ENCODE data around the gene HDAC4.

HDAC4 gene

DNA sequence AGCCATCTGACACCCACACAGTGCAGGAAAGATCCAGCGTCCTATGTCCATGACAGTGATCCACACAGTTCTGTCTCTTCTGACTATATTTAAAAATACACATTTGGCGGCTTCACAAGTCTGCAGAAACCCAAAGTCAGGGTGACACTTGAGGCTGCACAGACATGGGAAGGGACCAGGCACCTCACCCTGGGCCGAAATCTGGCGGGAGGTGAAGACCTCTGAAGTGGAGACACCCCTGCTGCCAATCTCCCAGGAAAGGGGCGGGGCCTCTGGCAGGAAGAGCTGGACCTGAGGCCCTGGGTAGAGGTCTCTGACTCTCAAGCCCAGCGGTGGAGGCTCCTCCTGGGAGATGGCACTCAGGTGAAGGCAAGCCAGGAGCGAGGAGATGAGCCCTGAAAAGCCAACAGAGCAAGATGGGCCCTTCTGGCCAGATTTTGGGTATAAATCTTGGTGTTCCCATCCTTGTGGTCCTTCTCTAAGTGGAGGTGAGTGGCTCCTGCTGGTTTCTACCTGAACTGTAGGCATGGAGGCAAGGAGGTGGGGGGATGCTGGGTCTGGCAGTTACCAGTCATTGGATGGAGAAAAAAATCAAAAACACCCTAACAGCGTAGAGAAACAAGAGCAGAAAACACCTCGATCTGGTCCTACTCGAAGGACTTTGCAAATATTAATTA is 248.4 kb downstream of the HDAC4 start:
- DNase-seq (ENCODE audit: low read depth) = no peak

GRCh38 chr2:239151201-239152131 is 249.4 kb downstream of the HDAC4 start:
- DNase-seq (ENCODE audit: low read depth) = no peak

DNA sequence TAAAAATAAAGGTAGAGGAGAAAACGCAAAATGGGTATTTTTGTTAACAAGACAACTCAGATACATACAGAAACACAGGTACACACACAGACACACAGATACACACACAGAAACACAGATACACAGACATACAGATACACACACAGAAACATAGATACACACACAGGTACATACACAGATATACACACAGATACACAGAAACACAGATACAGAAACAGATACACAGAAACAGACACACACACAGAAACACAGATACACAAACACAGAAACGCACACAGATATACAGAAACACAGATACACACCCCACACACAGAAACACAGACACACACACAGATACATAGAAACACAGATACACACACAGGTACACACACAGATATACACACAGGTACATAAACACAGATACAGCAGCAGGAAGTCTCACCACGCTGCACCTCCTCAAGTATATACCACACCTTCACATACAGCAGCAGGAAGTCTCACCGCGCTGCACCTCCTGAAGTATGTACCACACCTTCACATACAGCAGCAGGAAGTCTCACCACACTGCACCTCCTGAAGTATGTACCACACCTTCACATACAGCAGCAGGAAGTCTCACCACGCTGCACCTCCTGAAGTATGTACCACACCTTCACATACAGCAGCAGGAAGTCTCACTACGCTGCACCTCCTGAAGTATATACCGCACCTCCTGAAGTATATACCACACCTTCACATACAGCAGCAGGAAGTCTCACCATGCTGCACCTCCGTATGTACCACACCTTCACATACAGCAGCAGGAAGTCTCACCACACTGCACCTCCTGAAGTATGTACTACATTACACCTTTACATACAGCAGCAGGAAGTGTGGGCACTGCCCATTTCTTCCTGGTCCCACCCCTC is 250.5 kb downstream of the HDAC4 start:
- DNase-seq (ENCODE audit: low read depth) = no peak

DNA sequence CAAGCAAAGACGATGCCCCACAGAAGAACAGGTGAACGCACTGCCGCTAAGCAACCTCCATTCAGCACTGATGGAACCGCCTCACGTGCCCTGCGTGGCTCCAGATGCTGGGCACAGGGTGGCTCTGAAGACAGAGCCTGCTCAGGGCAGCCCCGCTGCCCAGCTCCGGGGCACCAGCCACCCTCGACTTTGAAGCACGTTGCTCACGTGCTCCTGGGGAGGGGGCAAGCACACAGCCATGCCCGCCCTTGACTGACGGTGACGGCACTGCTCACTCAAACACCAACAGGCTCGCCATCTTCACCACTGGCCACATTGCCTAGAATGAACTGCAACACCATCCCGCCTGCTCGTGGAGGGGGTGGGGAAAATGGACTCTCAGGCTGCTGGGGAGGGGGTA is 251.3 kb downstream of the HDAC4 start:
- no peak for DNase-seq (ENCODE audit: low read depth)

GRCh38 chr2:239148495-239149200 is 252.2 kb downstream of the HDAC4 start:
- DNase-seq (ENCODE audit: low read depth) = no peak

GRCh38 chr2:239147376-239147775 is 253.4 kb downstream of the HDAC4 start:
- no peak for DNase-seq (ENCODE audit: low read depth)

GRCh38 chr2:239146741-239147181 is 254.1 kb downstream of the HDAC4 start:
- DNase-seq (ENCODE audit: low read depth) = no peak

GRCh38 chr2:239146011-239146641 is 254.7 kb downstream of the HDAC4 start:
- DNase-seq (ENCODE audit: low read depth) = no peak

GRCh38 chr2:239145601-239146000 is 255.2 kb downstream of the HDAC4 start:
- DNase-seq (ENCODE audit: low read depth) = no peak

DNA sequence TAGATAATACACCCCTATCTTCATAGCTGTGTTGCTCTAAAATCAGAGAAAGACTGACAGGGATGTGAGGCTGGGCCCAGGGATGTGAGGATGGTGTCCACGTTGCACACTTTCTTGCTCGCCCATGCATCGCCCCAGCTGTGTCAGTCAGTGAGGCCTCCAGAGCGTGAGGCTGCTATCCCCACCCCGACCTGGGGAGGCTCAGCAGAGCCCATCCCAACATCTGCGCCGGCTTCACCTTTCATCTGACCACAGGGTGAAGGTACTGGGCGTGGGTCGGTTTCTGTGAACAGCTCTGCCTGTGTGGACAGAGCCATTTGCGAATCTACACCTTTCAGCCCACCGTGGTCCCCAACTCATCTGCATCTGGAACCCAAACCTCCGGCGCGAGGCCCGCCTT is 255.7 kb downstream of the HDAC4 start:
- no peak for DNase-seq (ENCODE audit: low read depth)

GRCh38 chr2:239144713-239144999 is 256.2 kb downstream of the HDAC4 start:
- DNase-seq (ENCODE audit: low read depth) = no peak

DNA sequence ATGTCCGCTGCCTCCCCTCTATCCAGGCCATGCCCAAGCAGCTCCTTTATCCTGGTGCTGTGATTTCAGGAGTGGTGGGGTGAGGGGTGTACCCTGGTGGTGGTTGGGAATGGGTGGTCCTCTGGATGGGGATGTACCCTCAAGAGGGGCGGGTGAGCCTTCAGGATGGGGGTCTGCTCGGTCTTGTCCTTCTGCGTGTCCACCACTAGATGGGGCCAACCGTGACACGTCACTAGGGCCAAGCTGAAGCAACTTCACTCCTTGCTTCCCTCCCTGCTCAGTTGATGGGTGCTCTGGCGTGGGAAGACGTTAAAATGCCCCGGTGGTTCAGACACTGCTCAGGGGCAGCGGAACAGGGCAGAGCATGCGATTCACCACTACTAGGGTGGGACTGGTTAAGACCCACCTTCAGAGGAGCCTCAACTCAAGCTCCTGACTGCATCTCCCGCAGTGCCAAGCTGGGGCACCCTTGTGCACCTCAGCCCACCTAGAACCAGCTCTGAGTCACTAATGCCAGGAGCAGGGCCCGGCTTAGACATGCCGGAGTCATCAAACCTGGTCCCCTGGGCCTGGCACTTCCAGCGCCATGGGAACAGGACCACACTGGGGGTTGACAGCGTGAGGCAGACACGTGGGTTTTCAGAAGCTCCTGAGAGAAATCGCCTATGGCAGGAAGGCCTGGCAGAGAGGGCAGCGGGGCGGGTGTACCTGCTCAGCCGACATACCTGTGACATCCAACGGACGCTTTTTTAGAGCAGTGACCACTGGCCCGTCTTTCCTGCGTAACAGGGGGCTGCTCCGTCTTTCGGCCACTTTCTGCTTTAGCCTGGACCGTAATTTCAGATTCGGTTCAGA is 256.7 kb downstream of the HDAC4 start:
- no peak for DNase-seq (ENCODE audit: low read depth)

DNA sequence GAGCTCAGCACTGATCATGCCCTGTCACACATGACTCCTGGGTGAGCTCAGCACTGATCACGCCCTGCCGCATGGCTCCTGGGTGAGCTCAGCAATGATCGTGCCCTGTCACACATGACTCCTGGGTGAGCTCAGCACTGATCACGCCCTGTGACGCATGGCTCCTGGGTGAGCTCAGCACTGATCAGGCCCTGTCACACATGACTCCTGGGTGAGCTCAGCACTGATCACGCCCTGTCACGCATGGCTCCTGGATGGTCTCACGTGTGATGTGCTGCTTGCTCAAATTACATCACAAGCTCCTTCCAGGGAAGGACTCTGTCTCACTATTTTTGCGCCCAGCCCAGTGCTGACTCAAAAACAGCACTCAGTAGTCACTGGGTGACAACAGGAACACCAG is 258.0 kb downstream of the HDAC4 start:
- no peak for DNase-seq (ENCODE audit: low read depth)

- no peak for DNase-seq (ENCODE audit: low read depth)
Observed at GRCh38 chr2:239142296-239142695, 258.5 kb downstream of the HDAC4 start.

GRCh38 chr2:239141021-239141760 is 259.6 kb downstream of the HDAC4 start:
- no peak for DNase-seq (ENCODE audit: low read depth)

DNA sequence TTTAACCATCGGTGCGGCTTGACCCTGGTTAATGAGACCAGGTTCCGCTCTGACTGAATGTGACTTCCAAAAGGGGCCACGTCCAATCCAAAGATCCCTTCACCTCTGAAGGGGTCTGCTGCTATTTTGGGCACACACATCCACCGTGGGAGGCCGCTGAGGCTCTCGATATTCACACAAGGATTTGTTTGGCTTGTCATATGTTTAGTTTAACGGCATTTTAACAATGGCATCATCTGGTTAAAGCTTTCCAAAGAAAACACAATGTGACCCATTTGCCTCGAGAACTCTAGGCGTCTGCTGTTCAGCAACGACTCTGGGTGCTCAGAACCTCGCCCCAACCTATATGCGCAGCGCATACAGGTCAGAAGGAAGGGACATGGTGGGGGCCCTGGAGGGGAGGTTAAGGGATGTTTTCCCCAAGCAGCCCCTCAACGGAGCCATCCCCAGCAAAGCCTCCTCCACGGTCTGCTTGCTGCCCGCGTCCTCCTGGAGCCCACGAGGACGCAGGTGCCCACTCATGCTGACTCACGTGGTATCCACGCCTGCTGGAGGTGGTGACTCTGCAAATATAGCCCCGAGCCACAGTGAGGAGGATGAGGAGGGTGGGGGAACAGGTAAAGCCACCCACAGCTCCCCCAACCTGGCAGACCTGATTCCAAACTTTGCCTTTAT is 260.3 kb downstream of the HDAC4 start:
- no peak for DNase-seq (ENCODE audit: low read depth)

DNA sequence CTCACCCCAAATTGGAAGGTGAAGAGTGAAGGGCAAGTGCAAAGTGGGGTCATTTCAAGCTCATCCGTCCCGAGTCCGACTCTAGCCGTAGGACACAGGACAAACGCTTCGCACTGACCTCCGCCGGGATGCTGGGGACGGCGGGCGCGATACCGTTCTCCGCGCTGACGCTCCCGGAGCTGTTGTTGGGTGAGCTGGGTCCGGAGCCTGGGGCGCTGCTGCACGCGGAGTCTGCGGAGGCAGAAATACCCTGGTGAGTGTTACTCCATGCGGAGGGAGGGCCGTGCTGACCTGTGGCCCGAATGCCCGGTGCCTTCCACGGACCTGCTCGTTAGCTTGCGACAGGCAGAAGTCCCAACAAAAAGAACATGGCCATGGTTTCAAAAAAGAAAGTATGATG is 261.3 kb downstream of the HDAC4 start:
- no peak for DNase-seq (ENCODE audit: low read depth)

DNA sequence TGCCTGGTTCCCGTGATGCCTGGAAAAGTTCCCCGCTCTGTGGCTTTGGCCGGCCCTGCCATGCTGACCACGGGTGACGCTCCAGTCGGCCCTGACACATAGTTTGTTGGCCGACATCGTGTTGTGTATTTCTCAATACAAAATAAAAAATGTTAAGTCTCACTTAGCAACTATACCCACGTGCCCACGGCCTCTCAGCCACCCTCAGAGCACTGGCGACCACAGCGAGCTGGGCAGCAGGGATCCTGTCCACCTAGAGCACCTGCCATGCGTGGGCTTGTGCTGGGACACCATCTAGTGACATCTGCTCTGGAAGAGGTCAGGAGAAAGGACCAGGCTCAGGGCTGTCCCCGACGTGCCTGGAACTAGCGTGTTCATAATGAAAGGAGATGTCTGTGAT is 261.7 kb downstream of the HDAC4 start:
- DNase-seq (ENCODE audit: low read depth) = no peak

GRCh38 chr2:239138610-239139009 is 262.2 kb downstream of the HDAC4 start:
- DNase-seq (ENCODE audit: low read depth) = no peak
